ENCODE measurements around the gene KCTD3. TPM values are rescaled to one million over a fixed set of nuclear protein-coding genes. Genes with fewer than 3 reads are reported as not detected.

The KCTD3 gene
- total RNA-seq (2014; rRNA removed; shearing (Covaris generic)): 27.2 and 34.4 TPM in 2 replicates

GRCh38 chr1:215566556-215567490, at the start of gene KCTD3:
Gene KCTD3, plus strand, starts transcription at chr1:215567304. Its CDS starts 382 bp downstream, at chr1:215567686.
- DNase-seq (ENCODE audit: low read depth): peak; percentile 77

GRCh38 chr1:215517441-215517891, 49.6 kb upstream of the KCTD3 start:
- DNase-seq (ENCODE audit: low read depth): peak; percentile 68

DNA sequence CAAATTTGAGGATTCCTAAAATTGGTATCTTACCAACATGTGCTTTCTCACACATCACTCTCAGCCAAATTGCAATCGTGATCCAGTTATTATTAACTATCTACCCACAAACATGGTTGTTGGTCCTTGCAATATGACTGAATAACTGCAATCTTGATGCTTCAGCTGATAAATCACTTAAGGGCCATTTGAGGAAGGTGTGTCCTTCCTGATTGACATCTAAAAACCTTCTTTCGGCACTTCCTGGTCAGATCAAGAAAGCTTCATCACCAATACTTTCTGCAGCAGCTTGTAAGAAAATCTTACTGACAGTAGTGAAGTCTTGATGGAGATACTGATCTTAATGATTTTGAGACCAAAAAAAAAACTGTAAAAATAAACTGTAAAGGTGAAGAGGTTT, 48.5 kb upstream of the KCTD3 start:
- no peak for DNase-seq (ENCODE audit: low read depth)

GRCh38 chr1:215521279-215521678, 45.8 kb upstream of the KCTD3 start:
- no peak for DNase-seq (ENCODE audit: low read depth)

DNA sequence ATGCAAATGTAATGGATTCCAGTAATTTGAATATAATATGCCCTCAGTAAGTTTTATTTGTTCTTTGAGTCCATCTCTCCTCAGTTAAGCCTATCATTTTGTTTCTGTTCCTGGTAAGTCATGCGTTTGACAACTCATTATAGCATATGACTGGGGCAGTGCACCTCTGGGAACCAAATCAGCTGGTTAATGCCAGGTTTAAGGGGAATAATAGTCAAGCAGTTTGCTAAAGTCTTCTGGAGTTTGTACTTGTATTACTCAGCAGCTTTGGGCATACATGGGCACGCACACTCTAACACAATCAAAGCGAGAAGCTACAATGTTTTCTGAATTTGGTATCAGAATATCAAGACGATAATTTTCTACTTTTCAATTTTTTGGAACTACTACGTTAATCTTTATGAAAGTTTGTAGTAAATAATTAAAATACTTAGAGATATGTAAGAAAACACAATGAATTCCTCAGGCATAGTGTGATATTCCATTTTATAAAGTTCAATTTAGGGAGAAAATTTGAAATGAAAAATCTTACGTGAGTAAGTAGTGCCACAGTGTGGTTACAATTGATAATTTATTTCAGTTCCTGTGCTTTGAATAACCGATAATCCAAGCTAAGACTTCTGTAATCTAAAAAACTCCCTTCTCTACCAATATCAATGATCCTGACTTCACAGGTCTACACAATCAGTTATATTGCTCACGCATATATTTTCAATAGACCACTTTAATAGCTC, 43.8 kb upstream of the KCTD3 start:
- no peak for DNase-seq (ENCODE audit: low read depth)

DNA sequence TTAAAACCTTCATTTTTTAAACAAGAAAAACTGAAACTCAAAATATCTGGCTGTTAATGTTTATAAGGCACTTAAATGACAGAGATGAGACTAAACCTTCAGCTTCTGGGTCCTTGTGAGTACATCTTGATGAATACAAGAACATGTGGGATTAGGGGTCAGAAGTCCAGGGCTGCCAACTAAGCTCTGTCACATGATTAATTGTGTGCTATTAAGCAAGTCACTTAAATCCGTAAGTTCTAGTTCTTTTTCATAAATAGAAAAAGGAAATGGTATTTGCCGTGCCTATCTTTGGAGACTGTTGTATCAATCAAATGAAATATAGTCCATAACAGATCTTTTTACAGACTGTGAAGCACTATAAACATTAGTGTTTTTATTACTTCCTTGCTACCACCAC, 43.2 kb upstream of the KCTD3 start:
- DNase-seq (ENCODE audit: low read depth): no peak

- peak; percentile 45 for DNase-seq (ENCODE audit: low read depth)
Observed at GRCh38 chr1:215526147-215526845, 40.8 kb upstream of the KCTD3 start.

DNA sequence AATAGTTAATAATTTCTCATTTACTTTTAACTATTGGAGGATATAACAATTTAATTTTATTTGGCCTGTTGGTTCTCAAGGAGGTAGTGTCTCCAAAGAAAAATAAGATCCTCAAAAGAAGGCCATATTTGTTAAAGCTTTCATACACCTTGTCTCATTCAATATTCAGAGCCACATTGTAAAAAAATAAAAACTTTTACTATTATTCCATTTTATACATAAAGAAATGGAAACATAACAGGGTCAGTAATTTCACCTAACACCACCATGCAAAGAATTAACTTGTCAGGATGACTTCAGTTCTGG, 40.3 kb upstream of the KCTD3 start:
- DNase-seq (ENCODE audit: low read depth): no peak

DNA sequence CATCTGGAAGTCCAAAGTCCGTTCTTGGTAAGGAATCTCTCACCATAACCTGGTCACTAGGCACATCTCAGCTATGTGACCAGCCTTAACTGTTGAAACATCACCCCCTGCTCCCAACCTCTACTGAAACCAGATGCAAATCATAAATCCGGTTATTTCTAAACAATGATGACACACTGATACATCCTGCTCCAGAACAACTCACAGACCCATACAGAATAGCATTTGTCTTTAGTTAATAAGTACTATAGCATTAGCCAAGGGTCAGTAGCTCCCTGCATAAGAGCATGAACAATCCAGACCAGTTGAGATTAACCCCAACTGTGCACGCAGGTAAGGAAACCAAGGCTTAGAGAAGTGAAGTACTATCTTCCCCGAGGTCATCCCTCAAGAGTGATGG, 38.0 kb upstream of the KCTD3 start:
- DNase-seq (ENCODE audit: low read depth): no peak

DNA sequence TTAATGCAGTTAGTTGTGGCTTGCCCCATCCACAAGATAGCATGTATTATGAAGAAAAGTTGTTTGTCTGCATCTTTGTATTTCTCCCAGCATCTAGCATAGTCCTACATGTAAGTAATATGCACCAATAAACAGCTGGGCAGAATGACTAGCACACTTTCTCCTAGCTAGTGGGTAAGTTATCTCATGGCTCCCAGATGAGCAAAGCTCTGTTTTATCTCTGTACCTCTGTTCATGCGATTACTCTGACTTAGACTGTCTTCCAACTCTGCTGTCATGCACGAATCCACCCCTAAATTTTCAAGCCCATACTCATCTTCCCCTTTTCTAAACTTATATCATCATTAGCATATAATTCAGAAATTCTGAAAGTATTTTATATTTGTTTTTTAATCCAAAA, 37.5 kb upstream of the KCTD3 start:
- DNase-seq (ENCODE audit: low read depth): no peak

GRCh38 chr1:215530401-215530984, 36.6 kb upstream of the KCTD3 start:
- DNase-seq (ENCODE audit: low read depth): no peak

DNA sequence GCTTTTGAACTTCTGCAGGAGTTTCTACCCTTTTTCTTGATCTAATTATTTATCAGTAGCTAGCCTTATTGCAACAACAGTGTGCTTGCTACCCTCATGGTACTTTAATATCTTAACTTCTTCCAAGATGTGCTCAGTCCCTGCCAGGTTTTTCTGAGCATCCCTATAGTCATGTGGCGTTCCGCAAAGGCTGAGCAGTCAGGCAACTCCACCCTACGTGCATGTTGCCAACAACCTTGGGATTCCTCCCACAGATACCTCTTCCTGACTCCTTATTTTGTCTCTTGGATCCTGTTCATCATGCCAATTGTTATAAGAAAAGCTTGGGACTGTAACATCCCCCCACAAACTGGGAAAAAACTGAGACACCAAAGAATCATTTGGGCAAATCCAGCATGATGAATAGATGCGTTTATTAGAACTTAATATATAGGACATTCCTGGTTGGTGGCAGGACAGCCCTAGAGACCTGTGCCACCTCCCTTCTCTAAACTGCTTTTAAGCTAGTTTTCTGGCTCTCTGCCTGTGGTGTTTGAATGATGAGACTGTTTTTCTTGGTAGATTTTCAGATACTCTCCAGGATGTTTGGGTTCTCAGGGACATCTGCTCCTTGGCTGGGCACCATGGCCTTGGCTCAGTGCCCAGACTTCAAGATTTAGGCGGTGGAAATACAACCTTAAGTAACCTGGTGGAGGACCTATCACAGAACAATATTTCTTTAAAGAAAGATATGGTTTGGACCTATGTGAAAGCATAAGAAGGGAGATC, 27.1 kb upstream of the KCTD3 start:
- DNase-seq (ENCODE audit: low read depth): peak; percentile 77

DNA sequence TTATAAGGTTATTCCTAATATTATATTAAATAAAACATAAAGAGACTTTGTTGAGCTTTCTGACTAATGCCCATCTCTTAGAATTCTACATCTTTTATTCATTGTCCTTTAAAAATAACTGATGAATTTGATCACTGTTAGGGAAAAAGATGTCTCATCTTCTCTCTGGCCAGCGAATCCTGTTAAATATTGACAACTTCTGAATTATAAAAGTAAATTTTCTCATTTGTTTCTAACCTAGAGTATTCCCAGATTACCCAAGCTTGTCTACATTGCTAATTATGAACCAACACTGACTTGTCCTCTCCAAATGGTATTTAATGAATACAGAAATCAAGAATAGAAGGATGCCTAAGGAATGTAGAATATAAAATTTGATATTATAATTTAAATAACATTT, 24.8 kb upstream of the KCTD3 start:
- DNase-seq (ENCODE audit: low read depth): no peak

- DNase-seq (ENCODE audit: low read depth): peak; percentile 71
Observed at GRCh38 chr1:215543191-215543606, 23.9 kb upstream of the KCTD3 start.

DNA sequence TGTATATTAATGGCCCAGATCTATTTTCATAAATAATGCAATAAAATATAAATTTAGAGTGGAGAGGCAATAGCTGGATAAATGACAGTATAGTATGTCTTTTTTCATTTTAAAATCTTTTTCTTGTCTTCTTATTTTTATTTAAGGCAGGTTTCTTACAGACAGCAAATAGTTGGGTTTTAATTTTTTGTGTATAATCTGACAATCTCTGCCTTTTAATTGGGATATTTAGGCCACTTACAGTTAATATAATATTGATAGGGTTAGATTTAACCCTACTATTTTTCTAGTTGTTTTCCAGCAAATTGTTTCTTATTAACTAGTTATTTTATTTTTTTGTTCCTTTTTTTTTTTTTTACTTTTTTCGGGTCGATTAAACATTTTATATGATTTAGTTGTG, 23.3 kb upstream of the KCTD3 start:
- no peak for DNase-seq (ENCODE audit: low read depth)

DNA sequence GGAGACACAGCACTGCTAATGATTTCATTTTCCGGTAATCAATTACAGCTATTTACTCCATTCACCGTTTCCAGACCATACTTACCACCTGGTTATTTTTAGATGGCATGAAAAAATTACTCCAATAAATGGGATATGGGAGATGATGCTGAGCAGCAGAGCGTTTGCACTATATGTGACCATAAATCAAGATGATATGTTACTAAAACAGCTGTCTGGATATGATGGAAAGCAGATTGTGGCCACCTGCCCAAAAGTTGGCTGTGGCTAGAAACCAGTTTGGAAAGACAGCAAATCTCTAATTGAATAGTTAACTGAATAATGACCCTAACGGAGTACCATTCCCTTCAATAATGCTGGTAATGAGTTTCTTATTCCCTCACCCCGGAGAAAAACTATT, 22.5 kb upstream of the KCTD3 start:
- DNase-seq (ENCODE audit: low read depth): no peak

DNA sequence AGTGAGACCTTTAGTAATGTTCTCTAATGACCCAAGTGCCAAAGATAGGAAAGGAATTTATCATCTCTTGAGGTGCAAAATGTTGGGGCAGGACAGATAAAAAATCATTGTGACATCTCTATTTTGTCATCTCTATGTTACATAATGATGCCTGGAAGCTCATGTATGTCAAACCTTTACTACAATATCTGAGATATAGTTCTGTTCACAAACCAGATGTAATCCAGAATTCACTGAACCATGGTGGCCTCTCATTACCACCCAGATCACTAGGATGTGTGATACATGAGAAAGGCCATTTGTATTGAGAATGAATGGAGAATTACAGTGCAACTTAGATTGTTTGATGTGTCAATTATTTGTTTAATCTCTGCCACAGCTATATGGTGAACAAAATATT, 22.0 kb upstream of the KCTD3 start:
- DNase-seq (ENCODE audit: low read depth): no peak

DNA sequence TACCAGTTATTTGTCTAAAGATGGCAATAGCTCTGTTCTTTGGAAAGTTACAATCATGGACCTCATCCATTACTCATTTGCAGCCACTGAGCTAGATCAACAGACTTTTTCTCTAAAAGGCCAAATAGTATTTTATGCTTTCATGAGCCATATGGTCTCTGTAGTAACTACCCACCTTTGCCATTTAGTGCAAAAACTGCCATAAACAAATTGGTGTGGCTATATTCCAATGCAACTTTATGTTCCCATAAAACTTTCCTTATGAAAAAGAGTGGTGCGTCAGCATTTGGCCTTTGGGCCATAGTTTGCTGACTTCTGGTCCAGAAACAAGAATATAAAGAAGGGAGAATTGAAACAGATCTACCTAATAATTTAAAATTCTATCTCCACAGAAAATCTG, 20.1 kb upstream of the KCTD3 start:
- DNase-seq (ENCODE audit: low read depth): no peak

DNA sequence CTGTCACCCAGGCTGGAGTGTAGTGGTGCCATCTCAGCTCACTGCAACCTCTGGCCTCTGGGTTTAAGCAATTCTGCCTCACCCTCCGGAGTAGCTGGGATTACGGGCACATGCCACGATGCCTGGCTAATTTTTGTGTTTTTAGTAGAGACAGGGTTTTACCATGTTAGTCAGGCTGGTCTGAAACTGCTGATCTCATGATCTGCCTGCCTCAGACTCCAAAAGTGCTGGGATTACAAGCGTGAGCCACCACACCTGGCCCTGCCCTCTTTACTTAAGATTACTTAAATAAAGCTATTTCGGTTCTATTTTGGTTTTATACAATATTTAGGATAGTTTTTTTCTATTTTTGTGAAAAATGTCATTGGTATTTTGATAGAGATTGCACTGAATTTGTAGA, 15.3 kb upstream of the KCTD3 start:
- DNase-seq (ENCODE audit: low read depth): no peak

DNA sequence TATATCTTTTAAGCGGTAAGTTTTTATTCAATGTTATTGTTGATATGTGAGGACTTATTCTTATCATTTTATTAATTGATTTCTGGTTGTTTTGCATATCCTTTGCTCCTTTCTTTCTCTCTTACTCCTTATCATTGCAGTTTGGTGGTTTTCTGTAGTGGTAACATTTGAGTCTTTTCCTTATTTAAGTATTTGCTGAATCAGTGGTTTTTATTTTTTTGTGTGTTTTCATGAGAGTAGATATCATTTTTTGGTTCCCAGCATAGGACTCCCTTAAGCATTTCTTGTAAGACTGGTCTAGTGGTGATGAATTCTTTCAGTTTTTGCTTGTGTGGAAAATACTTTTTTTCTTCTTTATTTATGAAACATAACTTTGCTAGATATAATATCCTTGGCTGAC, 12.2 kb upstream of the KCTD3 start:
- no peak for DNase-seq (ENCODE audit: low read depth)

DNA sequence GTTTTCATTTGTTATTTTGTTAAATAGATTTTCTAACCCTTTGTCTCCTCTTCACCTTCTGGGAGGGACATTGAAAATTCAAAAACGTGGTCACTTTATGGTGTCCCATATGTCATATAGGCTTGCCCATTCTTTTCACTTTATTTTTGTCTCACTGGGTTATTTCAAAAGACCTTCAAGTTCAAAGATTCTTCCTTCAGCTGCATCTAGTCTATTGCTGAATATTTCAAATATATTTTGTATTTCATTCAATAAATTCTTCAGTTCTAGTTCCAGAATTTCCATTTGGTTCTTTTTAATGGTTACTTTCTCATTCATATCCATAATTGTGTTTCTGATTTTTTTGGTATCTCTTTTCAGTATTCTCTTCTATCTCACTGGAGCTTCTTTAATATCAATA, 11.6 kb upstream of the KCTD3 start:
- DNase-seq (ENCODE audit: low read depth): no peak

Measured in RPMI7951 (cell line).